Posterior vena cava (tissue), 2 donors: ENCODE measurements around the gene NHLRC2. TPM values are rescaled to one million over a fixed set of nuclear protein-coding genes. Genes with fewer than 3 reads are reported as not detected.
"Not testable (repeated sequence)": the region's sequence is repeated elsewhere in the genome, so short reads cannot be mapped to it uniquely, and the experiment has no call there.

Experiments
- DNase-seq: peaks from one replicate; pipeline ENCODE4 v3.0.0-alpha.2; 2020; ENCODE audit warnings: low spot score
- intact Hi-C, 2 donors: fragments of 100-400 bp; cut with DNase I; formaldehyde crosslinking; loops; one replicate each; pipeline versions ENCODE4 v1.14.1 to v1.14.2; 2022 to 2023
- long read RNA-seq, 2 donors: library from polyadenylated mRNA; unstranded; transcript quantifications; one replicate each; pipeline ENCODE4 v2.0.0, GENCODE V29; 2020 to 2021
- total RNA-seq, 2 donors: library from RNA; stranded (reverse); fragmentation: NEBNext Ultra II Directional; extraction: Animal tissue kit (Norgen Biotek cat#: 25700); gene quantifications; one replicate each; pipeline ENCODE4 v1.2.1, GENCODE V29; 2021
- donor health status: DM: yes; HTN: yes; CAD: no.
- donor health status: DM: yes; HTN: yes; CAD: no.

NHLRC2 gene
- 10 to 100 TPM; 30.9 to 37.5 TPM for total RNA-seq
- long read RNA-seq, donor 1, partial matches to known transcripts: 1 of 5 reads
- long read RNA-seq, donor 1, other reads (novel, unspliced or antisense): 4 of 5 reads
- long read RNA-seq, donor 2, partial matches to known transcripts: 4 of 6 reads
- long read RNA-seq, donor 2, other reads (novel, unspliced or antisense): 1 of 6 reads

- peak; percentile 95 for DNase-seq
- intact Hi-C loops: no loop called here
Observed at GRCh38 chr10:113854013-113854760, at the start of gene NHLRC2, which contains the start of gene DCLRE1A. TSS of gene NHLRC2 (plus strand) at chr10:113854661. CDS start at chr10:113854873, 212 bp downstream. TSS of gene DCLRE1A (minus strand) at chr10:113854082. CDS start at chr10:113853182, 900 bp downstream.

DNA sequence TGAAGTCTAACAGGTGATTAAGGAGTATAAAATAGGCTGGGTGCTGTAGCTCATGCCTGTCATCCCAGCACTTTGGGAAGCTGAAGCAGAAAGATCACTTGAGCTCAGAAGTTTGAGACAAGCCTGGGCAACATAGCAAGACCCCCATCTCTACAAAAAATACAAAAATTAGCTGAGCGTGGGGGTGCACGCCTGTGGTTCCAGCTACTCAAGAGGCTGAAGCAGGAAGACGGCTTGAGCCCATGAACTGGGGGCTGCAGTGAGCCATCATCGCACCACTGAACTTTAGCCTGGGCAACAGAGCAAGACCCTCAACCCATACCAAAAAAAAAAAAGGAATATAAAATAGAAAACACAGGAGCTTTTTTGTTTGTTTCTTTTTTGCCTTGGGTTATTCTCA is 48.0 kb upstream of the NHLRC2 start:
- intact Hi-C loops: no loop called here

GRCh38 chr10:113808168-113808567 is 46.3 kb upstream of the NHLRC2 start:
- no peak for DNase-seq
- intact Hi-C loops: no loop called here

More for the DNA sequence above, 48.0 kb upstream of the NHLRC2 start:
- DNase-seq: no peak

DNA sequence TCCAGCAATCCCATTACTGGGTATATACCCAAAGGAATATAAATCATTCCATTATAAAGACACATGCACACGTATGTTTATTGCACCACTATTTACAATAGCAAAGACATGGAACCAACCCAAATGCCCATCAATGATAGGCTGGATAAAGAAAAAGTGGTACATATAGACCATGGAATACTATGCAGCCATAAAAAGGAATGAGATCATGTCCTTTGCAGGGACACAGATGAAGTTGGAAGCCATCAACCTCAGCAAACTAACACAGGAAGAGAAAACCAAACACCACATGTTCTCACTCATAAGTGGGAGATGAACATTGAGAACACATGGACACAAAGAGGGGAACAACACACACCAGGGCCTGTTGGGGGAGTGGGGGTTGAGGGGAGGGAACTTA is 39.8 kb upstream of the NHLRC2 start:
- DNase-seq, intact Hi-C loops: not testable (repeated sequence)

GRCh38 chr10:113819989-113820388 is 34.5 kb upstream of the NHLRC2 start:
- no peak for DNase-seq
- intact Hi-C loops: no loop called here

DNA sequence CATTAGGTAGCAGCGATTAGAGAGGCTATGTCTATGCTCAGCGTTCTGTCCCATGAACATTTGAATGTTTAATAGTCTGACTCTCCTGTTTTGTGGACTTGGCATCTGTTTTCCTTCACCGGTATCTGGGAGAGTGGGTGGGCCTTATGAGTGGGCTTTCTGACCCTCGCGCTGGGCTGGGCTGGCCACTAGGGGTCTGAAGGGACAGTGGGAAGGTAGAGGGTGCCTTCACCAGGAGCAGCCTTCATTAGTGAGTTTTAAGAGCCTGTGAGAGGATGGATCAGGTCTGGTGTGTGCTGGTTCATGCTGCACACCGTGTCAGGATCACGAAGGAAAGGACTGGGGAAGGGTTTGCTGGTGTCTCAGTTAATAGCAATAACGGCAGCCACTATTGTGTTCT is 34.0 kb upstream of the NHLRC2 start:
- no peak for DNase-seq
- intact Hi-C loops: no loop called here

GRCh38 chr10:113821306-113821705 is 33.2 kb upstream of the NHLRC2 start:
- intact Hi-C loops: not testable (repeated sequence)

GRCh38 chr10:113822174-113822573 is 32.3 kb upstream of the NHLRC2 start:
- intact Hi-C loops: no loop called here
- no peak for DNase-seq

More at GRCh38 chr10:113821306-113821705, 33.2 kb upstream of the NHLRC2 start:
- DNase-seq: not testable (repeated sequence)

DNA sequence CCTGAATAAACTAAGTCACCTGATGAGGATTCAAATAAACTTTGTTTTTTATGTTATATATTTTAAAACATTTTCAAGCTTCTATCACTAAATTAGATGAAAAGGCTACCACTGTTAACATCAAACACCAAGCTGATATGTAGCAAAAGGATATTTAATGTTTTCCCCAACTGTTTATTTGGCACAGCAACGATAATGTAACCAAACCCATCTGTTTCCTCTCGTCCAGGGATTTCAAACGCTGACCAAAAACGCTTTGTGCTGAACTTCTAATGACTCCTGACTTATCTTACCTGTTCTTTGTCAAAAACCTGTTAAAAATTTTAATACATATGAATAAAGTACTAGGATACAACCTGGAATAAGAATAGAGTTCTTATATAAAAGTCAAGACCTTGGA is 31.1 kb upstream of the NHLRC2 start:
- DNase-seq: no peak
- intact Hi-C loops: no loop called here

DNA sequence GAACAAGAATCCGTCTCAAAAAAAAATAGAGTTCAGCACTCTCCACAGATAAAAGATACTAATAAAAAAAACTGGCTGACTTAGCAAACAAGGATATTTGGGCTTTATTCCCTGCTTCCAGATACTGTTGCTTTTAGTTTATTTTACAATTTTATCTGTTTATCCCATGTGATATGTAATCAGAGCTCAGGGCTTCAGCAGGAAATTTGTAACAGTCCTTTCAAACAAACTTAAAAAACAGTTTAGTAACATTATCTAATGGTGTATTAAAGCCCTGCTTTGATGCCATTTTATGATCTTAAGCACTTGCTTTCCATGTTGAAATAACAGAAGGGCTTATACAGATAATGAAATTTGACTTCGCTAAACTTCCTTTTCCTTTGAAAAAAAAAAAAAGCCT is 28.7 kb upstream of the NHLRC2 start:
- intact Hi-C loops: no loop called here
- no peak for DNase-seq

DNA sequence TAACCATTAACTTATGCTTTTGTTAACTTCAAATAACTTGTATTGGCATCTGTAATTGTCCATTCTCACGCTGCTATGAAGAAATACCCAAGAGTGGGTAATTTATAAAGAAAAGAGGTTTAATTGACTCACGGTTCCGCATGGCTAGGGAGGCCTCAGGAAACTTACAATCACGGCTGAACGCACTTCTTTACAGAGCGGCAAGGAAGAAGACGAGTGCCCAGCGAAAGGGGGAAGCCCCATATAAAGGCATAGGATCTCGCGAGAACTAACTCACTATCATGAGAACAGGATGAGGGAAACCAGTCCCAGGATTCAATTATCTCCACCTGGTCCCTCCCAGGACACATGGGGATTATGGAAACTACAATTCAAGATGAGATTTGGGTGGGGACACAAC is 25.9 kb upstream of the NHLRC2 start:
- DNase-seq, intact Hi-C loops: not testable (repeated sequence)

- intact Hi-C loops: no loop called here
- DNase-seq: no peak
Observed at GRCh38 chr10:113842171-113842570, 12.3 kb upstream of the NHLRC2 start.

- no peak for DNase-seq
- intact Hi-C loops: no loop called here
Observed at GRCh38 chr10:113843972-113844485, 10.4 kb upstream of the NHLRC2 start.

GRCh38 chr10:113846036-113846435 is 8.4 kb upstream of the NHLRC2 start:
- intact Hi-C loops: no loop called here
- DNase-seq: no peak

DNA sequence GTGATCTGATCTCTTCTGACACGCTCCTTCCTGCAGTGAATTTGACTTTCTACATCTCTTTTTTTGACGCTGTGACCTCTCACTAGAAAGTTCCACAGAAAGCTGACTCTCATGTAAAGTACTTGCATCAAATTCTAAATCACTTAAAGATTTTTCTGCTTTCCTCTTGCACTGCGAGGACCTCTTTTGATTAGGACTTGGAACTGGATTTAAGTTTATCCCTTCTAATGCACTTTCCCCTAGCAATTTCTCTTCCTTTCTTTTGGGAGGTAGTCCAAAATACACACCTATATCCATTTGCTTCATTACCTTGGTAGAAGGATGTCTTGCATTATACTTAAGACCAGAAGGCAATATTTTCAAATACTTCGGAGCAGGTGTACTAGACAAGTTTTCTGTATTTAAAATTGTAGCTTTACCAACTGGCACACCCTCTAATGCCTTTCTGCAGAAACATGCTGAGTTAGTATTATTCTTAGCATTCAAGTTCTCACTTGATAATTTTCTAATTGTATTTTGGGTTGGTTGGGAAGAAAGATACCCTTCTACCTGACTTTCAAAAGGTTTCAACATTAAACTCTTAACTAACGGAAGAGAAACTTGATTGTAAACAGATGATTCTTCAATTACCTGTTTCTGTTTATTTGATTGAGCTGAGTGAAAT is 5.2 kb upstream of the NHLRC2 start:
- intact Hi-C loops: no loop called here
- DNase-seq: no peak

GRCh38 chr10:113849946-113850345 is 4.5 kb upstream of the NHLRC2 start:
- DNase-seq: no peak
- intact Hi-C loops: no loop called here

- DNase-seq: no peak
- intact Hi-C loops: no loop called here
Observed at GRCh38 chr10:113853578-113854012, 866 bp upstream of the NHLRC2 start.

DNA sequence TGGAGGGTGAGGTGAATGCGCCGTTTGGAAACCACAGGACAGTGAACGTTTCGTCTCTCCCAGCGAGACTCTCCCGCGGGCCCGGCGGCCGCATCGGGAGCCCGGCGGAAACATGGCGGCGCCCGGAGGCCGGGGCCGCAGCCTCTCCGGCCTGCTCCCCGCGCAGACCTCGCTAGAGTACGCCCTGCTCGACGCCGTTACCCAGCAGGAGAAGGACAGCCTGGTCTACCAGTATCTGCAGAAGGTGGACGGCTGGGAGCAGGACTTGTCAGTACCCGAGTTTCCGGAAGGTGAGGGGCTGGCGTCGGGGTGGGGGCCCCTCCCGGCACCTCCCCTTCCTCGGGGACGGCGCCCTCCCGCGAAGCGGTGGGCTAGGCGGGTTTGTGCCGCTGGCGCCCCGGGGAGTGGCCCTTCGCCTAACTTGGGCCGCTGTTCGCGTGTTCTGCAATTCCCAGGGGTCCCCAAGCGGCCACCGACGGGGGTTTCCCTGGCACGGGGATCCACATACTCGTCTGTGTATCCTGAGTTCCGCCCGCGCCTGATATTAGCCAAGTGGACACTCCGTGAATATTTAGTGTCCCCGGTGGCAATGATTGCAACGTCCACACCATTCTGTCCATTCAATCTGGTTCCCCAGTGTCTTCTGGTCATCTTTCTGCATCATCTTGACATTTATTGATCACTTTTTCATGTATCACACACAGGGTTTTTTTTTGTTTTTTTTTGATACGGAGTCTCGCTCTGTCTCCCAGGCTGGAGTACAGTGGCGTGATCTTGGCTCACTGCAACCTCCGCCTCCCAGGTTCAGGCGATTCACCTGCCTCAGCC is 514 bp downstream of the NHLRC2 start:
- DNase-seq: peak; percentile 89
- intact Hi-C loops: no loop called here

DNA sequence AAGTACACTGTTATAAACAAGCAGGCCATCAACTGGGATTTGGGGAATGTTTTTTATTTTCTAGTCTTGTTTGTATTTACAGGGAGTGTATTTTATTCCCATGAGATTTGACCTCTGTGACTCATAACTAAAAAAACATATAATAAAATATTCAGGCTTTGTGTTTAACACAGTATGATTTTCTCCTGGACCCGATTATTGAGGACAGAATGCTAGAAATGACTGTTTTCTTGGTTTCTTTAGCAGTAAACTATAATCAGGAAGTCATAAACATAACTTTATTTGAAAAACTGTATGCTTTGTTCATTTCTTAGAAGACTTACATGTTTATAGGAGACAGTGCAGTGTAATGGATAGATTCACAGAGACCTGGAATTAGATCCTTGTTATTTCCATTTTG is 2.1 kb downstream of the NHLRC2 start:
- intact Hi-C loops: no loop called here
- no peak for DNase-seq
